CD4-positive, alpha-beta T cell treated with Interleukin-10 for 1 hour (primary cell): Measurements from ENCODE around the gene IGFL1.
"Not testable (repeated sequence)": the region's sequence is repeated elsewhere in the genome, so short reads cannot be mapped to it uniquely, and the experiment has no call there.

Source experiments
- DNase-seq: peaks from one replicate; pipeline ENCODE4 v3.0.0-alpha.2; 2020

IGFL1 gene

DNA sequence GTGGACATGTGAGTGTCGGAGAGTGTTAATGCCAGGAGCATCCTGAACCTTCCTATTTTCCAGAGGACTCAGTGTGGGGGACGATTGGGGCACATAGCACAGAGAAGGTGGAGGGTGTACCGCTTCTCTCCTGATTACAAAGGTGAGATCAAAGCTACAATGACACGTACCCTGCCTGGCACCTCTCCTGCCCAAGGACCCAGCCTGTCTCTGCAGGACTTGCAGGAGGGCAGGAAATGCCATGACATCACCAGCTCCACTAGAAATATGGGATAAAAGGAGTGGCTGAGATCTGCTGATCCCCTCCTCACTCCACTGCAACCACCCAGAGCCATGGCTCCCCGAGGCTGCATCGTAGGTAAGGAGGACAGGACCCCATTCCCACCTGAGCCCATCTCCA is at the start of gene IGFL1:
IGFL1 (plus strand) TSS at position 301 of the 400 bp plus-strand sequence; CDS start at position 334, 33 bp downstream.
- DNase-seq: no peak

DNA sequence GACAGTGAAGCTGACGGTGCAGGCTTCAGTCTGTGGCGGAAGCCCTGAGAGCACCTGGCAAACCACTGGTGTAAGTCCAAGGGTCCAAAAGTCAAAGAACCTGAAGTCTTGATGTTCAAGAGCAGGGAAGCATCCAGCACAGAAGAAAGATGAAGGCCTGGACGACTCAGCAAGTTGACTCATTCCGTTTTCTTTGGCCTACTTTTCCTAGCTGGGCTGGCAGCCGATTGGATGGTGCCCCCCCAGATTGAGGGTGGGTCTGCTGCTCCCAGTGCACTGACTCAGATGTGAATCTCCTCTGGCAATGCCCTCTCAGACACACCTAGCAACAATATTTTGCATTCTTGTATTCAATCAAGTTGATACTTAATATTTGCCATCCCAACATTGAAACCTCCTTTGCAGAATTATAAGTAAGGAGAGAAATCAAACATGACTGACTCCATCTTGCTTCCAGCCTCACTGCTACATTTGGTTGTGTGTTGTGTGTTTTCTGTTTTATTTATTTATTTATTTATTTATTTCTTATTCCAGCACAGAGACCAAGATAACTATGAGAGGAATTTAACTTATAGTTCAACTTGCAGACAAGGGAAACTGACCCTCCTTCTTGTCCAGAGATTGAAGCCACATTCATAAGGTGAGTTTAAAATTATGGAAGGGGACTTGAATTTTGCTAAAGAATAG is 48.7 kb upstream of the IGFL1 start:
- no peak for DNase-seq

DNA sequence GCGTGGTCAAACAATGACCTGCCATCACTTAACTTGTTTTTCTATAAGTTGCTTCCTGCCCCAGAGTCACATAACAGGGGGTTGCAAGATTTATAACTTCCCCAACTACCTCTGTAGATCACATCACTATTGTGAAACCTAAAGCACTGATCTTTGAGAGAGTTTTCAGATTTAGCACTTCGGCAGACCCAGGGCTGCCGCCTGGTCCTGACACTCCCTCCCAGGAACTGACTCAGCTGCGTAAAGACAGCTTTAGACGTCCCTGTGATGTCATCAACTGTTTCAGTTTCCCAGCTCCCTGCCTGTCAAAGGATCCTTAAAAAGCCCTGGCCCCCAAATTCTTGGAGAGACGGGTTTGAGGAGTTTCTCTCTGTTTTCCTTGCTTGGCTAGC is 48.2 kb upstream of the IGFL1 start:
- DNase-seq: no peak

DNA sequence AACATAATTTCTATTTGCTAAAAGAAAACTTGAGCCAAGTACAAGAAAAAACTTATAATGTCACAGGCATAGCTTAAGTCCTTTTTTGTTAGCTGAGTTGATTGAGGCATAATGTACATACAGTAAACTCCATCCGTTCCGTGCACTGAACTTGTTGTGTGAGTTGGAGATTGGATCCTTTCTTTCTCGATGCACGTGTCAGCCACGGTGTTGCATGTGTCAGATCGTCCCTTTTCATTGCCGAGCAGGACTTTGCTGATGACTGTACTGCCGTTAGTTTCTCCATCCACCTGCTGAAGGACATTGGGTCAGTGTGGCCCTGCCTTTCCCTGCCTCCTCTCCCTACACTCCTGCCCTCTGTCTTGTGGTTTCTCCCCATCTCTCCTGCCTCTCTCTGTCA is 47.1 kb upstream of the IGFL1 start:
- DNase-seq: no peak

DNA sequence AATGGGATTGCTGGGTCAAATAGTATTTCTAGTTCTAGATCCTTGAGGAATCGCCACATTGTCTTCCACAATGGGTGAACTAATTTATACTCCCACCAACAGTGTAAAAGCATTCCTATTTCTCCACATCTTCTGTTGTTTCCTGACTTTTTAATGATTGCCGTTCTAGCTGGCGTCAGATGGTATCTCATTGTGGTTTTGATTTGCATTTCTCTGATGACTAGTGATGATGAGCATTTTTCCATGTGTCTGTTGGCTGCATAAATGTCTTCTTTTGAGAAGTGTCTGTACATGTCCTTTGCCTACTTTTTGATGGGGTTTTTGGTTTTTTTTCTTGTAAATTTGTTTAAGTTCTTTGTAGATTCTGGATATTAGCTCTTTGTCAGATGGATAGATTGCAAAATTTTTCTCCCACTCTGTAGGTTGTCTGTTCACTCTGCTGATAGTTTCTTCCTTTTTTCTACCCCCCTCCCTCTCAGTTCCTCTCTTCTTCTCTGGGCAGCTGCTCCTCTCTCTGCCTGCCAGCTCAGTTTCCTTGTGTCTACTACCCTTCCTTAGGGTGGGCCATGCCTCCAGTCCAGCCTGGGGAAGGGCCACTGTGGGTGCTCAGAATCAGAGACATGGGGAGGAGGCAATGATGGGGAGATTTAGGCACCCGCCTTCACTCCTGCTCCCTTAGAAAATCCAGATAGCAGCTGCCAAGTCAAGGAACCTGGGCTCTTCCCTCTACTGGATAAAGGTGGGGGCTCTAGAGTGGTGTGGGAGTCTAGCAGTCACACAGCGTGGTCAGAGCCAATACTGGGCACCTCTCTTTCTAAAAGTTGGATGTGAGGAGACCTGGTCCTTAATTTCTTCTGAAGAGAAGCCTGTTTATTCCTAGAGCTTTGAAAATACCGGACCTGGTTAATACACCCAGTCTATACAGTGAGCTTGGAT is 44.5 kb upstream of the IGFL1 start:
- DNase-seq: not testable (repeated sequence)

DNA sequence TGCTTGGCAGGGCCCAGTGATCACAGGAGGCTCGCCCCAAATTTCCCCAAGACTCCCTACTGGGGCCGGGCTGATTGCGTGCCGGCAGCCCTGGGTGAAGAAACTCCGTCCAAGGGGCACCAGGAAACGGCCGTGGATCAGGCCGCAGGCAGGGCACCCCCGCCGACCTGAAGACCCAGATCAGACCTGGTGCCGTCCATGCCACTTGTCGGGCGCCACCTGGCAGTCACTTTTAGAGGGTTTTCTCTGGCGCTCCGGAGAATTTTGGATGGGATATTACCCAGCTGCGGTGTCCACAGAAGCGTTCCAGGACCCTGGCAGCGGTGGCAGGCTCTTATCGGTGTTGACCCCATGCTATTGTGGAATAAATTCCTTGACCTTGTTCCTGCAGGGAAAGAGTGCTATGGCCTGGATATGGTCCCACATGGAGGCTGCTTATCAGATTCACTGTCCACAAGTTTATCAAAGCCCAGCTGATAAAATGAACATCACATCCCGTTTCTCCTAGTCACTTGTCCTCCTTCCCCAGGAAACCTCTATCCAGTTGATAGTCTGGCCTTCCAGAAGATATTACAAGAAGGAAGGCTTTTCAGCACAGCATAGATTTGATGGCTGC is 43.3 kb upstream of the IGFL1 start:
- no peak for DNase-seq

DNA sequence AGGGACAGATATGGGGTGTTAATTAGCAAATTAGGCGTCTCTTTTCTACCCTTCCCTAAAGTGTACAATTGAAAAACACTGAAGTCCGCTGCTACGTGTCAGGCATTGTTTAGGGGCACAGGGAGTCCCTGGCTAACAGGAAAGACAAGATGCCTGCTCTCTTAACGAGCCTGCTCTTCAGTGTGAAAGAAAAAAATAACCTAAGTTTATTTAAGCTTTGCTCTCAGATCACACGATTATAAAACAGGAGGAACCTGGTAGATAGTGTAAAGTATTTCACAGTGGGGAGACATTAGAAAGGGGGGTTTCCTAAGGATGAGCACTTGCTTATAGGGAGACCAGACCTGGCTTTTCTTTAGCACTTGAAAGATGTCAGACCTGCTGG is 42.8 kb upstream of the IGFL1 start:
- no peak for DNase-seq

DNA sequence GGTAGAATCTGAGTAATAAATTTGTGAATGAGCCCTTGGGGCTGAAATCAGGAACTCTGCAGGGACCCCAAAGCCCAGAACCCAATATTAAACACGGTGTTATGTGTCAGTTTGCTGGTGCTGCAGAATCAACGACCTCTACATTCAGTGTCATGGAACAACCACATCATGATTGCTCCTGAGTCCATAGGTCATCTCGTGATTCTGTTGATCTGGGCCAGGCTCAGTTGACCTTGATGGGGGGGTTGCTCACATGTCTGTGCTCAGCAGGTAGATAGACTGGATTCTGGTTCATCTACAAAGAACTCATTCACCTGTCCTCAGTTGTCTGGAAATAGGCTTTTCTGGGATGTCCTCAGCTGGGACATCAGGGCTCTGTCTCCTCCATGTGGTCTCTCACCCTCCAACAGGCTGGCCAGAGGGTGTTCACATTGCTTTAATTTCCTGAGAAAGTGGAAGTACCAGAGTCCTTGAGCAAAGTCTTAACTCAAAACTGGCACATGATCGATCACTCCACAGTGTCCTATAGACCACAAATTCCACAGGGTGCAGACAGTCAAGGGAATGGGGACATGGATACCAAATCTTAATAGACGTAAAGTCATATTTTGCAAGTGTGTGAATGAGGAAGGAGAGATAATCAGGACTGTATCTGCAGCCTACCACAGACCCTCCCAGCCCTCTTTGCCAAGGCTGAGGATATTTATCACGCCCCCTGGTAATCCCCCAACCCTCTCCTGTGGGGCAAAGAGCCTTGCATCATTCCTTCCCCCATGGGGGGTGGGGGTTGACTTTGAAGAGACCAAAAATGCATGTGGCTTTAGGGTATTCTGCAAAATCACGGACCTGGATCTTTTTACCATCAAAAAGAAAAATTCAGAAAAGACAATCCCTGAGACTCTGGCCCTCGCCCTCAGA is 39.3 kb upstream of the IGFL1 start:
- no peak for DNase-seq

DNA sequence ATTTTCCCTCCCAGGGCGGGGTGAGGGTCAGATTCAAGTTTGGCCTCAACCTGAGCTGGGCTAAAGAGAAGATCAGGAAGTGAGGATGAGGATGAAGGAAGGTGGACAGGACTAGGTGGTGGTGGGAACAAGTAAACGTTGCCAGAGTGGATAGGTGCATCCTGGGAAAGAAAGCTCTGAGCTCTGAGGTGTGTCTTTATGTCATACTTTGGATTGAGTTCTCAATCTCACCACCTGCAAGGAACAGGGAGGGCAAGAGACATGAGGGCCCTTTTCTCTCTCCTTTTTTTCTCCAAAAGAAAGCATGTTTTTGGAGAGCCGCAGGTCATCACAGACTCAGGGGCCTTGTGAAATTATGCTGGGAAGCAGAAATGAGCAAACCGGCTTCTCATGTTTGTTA is 38.2 kb upstream of the IGFL1 start:
- DNase-seq: no peak

DNA sequence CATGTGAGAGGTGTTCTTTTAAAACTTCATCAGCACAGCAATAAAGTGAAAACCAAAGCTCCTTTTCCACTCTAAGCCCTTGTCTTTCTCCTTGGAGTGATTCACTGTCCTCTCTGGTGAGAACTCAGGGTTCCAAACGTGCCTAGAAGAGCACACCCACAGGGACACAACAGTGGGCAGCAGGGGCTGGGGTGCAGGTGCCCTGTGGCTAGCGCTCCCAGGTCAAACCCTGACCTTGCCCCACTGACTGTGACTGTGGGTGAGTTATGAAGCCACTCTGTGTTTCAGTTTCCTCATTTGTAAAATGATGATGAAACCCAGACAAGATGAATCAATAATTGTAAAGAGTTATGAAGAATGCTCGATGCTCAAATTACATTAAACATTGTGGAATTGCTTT is 37.6 kb upstream of the IGFL1 start:
- no peak for DNase-seq

DNA sequence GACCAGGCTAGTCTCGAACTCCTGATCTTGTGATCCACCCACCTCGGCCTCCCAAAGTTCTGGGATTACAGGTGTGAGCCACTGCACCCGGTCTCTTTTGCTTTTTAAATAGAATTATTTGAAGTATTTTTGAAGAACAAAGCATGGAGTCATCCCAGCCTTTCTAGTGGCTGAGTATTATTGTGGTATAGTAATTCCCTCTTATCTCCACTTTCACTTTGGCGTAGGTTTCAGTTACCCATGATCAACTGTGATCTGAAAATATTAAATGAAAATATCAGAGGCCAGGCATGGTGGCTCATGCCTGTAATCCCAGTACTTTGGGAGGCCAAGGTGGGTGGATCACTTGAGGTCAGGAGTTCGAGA is 36.9 kb upstream of the IGFL1 start:
- not testable (repeated sequence) for DNase-seq

DNA sequence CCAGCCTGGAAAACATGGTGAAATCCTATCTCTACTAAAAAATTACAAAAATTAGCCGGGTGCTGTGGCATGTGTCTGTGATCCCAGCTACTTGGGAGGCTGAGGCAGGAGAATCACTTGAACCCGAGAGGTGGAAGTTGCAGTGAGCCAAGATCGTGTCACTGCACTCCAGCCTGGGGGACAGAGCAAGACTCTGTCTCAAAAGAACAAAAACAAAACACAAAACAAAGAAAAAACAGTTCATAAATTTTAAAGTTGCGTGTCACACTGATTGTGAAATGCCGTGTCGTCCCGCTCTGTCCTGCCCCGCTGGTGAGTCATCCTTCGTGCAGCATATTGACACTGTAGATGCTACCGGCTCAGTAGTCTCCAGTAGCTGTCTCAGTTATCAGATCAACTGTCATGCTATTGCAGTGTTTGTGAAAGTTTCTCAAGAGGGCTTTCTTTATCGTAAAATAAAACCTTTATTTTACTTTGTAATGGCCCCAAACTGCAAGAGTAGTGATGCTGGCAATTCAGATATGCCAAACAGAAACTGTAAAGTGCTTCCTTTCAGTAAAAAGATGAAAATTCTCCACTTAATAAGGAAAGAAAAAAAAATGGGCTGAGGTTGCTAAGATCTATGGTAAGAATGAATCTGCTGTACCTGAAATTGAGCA is 36.4 kb upstream of the IGFL1 start:
- no peak for DNase-seq

DNA sequence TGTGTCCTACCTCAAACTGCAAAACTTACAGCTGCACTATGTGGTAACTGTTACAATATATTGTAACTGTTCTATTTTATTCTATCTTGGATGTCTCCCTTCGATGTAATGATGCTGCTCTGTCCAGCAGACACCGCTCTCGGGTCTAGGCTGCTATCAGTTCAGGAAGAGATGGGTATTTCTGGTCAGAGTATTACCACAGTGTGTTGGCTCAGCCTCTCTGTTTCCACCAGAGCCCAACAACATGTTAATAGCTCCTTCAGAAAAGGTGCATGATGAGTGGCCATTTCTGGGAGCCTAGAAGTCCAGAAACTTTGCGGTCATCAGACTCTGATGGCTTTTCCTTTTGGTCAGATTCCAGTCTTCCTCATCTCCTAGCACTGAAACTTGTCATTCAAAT is 35.9 kb upstream of the IGFL1 start:
- DNase-seq: no peak

DNA sequence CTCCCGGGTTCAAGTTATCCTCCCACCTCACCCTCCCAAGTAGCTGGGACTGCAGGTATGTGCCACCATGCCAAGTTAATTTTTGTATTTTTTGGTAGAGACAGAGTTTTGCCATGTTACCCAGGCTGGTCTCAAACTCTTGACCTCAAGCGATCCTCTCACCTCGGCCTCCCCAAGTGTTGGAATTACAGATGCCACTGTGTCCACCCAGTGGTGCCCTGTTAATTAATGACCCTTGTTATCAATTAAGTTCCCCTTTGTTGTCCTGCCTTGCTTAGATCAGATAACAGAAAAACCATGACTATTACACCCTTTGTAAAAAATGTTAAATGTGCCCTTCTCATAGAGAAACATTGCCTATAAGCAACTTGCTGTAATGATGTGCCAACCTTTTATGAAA is 34.4 kb upstream of the IGFL1 start:
- DNase-seq: no peak

DNA sequence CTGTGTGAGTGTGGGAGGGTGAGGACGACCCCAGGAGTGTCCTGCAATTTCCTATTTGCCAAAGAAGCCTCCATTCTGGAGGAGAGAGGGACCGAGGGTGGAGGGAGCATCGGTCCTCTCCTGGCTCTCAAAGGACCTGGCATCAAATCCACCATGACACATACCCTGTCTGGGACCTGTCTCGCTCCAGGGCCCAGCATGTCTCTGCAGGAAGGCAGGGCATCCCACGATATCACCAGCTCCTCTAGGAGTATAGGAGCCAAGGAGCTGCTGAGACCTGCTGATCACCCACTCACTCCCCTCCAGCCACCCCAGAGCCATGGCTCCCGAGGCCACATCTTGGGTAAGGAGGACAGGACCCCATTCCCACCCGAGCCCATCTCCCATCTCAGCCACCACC is 33.6 kb upstream of the IGFL1 start:
- not testable (repeated sequence) for DNase-seq

DNA sequence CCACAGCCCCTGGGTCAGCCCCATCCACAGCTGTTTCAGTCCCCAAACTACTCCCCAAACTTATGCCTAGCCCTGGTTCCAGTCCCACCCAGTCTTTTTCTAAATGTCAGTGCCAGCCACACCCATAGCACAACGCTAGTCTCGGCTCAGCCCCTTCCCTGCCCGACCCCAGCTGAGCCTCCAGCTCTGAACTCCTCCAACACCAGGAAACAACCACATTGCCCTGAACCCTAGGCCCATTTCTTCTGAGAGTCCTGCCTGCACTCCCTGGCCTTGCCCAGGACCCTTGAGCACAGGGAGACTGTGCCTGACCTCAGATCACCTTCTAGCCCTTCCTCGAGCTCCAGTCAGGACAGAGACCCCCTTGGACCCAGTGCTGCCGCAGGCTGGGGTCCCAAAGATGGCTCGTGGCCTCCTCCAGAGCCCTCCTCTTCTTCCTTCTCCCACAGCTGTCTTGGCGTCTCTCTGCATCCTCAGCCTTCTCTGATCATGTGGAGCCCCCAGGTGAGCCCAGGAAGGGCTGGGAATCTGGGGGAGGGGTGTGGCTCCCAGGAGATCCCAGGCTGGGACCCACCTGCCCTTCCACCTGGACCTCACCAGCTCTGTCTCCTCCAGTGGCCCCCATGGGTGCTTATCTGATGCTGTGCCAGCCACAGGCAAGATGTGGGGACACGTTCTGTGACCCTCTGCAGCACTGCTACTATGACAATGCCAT is 33.0 kb upstream of the IGFL1 start:
- no peak for DNase-seq

DNA sequence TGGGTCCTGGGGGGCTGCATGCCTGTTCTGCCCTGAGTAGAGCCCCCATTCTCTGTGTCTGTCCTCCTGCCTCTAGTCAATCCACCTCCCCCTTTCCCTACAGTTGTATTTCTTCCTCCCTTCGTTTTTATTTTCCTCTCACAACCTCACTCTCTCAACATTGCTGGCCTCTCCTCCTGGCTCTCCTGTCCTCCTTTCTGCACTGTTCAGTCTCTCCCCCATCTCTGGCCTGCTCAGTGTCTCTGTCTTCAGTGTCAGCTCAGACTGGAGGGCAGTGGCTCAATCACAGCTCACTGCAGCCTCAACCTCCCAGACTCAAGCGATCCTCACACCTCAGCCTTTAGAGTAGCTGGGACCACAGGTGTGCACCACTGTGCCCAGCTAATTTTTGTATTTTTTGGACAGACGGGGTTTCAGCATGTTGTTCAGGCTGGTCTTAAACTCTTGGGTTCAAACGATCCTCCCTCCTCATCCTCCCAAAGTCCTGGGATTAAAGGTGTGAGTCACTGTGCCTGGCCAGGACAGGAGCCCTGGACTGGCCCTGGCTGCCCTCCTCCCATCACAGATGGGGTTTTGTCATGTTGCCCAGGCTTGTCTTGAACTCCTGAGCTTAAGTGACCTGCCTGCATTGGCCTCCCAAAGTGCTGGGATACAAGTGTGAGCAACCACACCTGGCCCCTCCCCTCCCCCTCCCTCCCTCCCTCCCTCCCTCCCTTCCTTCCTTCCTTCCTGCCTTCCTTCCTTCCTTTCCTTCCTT is 32.0 kb upstream of the IGFL1 start:
- DNase-seq: no peak

DNA sequence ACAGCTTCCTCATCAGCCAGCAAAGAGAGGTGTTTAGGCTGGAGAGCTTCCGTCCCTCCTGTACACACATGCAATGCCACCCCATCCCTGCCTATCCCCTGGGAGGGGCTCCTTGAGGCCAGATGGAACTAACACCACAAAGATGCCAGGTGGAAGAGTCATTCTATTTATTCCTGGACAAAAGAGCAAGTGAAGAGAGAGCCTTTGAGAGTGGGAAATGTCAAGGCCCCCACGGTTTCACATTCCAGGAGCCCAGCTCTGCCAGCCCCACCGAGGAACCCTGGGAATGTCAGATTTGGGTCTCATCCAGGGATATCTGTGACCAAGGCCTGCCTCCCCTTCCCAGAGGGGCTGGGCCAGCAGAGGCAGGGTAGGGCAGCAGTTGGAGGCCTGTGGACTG is 30.8 kb upstream of the IGFL1 start:
- no peak for DNase-seq

DNA sequence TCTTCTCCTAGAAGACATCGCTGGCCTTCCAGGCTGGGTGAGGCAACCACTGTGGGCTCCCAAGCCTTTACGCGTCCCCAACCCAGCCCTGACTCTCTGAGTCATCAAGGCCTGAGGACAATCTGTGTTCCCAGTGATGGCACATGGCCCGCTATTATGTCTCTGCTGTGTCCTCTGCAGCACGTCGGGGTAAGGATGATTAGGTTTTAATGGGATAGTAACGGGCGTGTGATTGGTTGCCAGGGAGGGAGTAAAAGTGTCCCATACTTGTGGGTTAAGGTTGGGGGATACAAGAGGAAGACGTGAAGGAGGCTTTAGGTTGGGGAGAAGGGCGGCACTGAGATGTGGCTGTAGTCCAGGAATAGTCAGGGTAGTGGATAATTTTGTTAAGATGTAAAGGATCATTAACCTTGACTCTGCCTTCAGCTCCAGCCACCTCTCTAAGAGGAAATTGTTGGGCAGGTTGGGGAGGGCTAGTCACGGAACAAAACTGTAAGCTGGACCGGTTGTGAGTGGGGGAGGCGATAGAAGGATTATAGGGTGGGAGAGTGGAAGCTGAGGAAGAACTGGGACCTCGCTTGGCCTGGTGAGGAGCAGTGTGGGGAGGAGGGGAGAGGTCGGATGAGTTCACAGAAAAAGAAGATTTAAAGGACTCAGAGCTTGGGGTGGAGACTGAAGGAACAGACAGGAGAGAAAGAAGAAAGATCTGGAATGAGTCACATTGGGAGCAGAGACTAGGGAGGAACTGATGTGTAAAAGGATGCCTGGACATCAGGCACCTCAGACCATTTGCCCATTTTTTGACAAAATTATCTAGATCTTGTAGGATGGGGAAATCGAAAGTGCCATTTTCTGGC is 27.9 kb upstream of the IGFL1 start:
- DNase-seq: no peak

DNA sequence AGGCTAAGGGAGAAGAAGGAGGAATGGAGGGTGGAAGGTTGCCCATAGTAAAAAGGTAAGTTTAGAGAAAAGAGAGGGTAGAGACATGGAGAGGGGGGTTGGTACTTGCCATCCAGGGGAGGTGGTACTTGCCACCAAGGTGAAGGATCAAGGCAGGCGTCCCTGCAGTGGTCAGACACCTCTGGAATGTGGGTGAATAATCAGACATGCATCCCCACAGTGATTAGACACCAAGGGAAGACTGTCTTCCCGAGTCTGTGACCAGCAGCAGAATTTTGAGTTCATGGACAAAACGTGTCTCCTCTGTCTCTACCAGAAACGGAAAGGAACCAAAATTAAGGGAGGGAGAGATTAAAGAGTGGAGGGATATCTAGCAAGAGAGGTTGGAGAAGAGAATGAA is 27.1 kb upstream of the IGFL1 start:
- DNase-seq: no peak
